K562 (cell line): ENCODE results near the gene IGSF3. TPM values are rescaled to one million over a fixed set of nuclear protein-coding genes. Genes with fewer than 3 reads are reported as not detected.

Experiments used
- ATAC-seq: fragments of 200-7000 bp; cut with Tn5 transposase; 3 replicates; pipeline ENCODE4 v1.9.1; 2020; ENCODE audit warnings: moderate library complexity
- BruUV-seq: library from RNA; stranded (reverse); fragments of 400-500 nt; replicated peaks from 2 replicates; lab custom pipeline; 2021; lab: Mats Ljungman, UMichigan
- CTCF ChIA-PET: fragments of 300-600 bp; formaldehyde crosslinking; extraction: SDS; loops from one replicate; lab custom pipeline; 2021; ENCODE audit warnings: low intra/inter-chr PET ratio; lab: Yijun Ruan, JAX
- POLR2A ChIA-PET: fragments of 300-600, 350-650 bp; sonication (Branson Sonifier 250); formaldehyde crosslinking; extraction: SDS; loops from one replicate; lab custom pipeline; 2021; ENCODE audit warnings: antibody characterized with exemption, inconsistent platforms; lab: Yijun Ruan, JAX
- DNase-seq, 4 experiments: peaks; one replicate each; pipeline versions ENCODE4 v3.0.0 to v3.0.0-alpha.2; 2011 to 2018; ENCODE audit warnings: low spot score in 3 of 4, mixed read lengths in 3 of 4; ENCODE audit errors: extremely low read depth in 1 of 4
- FAIRE-seq: peaks from 2 replicates; lab custom pipeline; 2011; peaks lifted over from hg19 to GRCh38; lab: Jason Lieb, UNC
- H2AFZ ChIP-seq: 2 replicates; pipeline ENCODE4 v1.6.0; 2011; ENCODE audit warnings: low read depth, low read length, control low read depth, inconsistent platforms
- H3K27ac ChIP-seq: fragments of 200-600 bp; 3 replicates; pipeline ENCODE4 v1.8.0; 2011; ENCODE audit warnings: low read depth, mild to moderate bottlenecking, control low read depth, inconsistent platforms, low read length, moderate library complexity, mixed read lengths; ENCODE audit errors: extremely low read depth
- H3K27me3 ChIP-seq, 2 experiments: fragments of 300-600 bp in 1 of 2; 2 replicates in 1 of 2; 3 replicates in 1 of 2; pipeline versions ENCODE4 v1.6.0 to v1.8.0; 2011; ENCODE audit warnings: inconsistent platforms in 2 of 2, low read length in 2 of 2, mild to moderate bottlenecking in 1 of 2, mixed read lengths in 1 of 2, moderate library complexity in 1 of 2; ENCODE audit not compliant: control insufficient read depth in 2 of 2, insufficient read depth in 2 of 2
- H3K36me3 ChIP-seq: fragments of 300-600 bp; 3 replicates; pipeline ENCODE4 v1.8.0; 2011; ENCODE audit warnings: mild to moderate bottlenecking, low read length, inconsistent platforms; ENCODE audit not compliant: control insufficient read depth, insufficient read depth
- H3K4me1 ChIP-seq, 2 experiments: fragments of 200-600 bp in 1 of 2; replicated peaks in 1 of 2; 2 replicates in 1 of 2; 3 replicates in 1 of 2; pipeline versions ENCODE4 v1.5.1 to v1.8.0; 2011; ENCODE audit warnings: inconsistent platforms in 2 of 2, low read length in 2 of 2, mild to moderate bottlenecking in 1 of 2, mixed read lengths in 1 of 2, moderate library complexity in 1 of 2; ENCODE audit not compliant: control insufficient read depth in 2 of 2, insufficient read depth in 2 of 2
- H3K4me2 ChIP-seq: 2 replicates; pipeline ENCODE4 v1.6.1; 2011; ENCODE audit warnings: low read length, control low read depth, inconsistent platforms, mixed read lengths; ENCODE audit not compliant: insufficient read depth
- H3K4me3 ChIP-seq: fragments of 200-600 bp; sonication (generic), shearing (Covaris generic); 2 replicates; pipeline ENCODE4 v1.5.1; 2016; ENCODE audit warnings: control low read depth, inconsistent platforms
- H3K79me2 ChIP-seq: fragments of 200-600 bp; 3 replicates; pipeline ENCODE4 v1.8.0; 2011; ENCODE audit warnings: low read length, inconsistent platforms; ENCODE audit not compliant: control insufficient read depth, insufficient read depth
- H3K9ac ChIP-seq, 2 experiments: 2 replicates each; pipeline versions ENCODE4 v1.6.0 to v1.6.1; 2011; ENCODE audit warnings: low read depth in 2 of 2, low read length in 2 of 2, control low read depth in 1 of 2, inconsistent platforms in 1 of 2, mild to moderate bottlenecking in 1 of 2, mixed read lengths in 1 of 2; ENCODE audit not compliant: insufficient read depth in 1 of 2
- H3K9me1 ChIP-seq: one replicate; pipeline ENCODE4 v1.6.0; 2011; ENCODE audit warnings: inconsistent platforms, mild to moderate bottlenecking, low read length, moderate library complexity; ENCODE audit not compliant: control insufficient read depth, insufficient read depth
- H3K9me3 ChIP-seq: replicated peaks from 2 replicates; pipeline ENCODE4 v1.5.1; 2011; ENCODE audit warnings: low read depth, low read length, inconsistent platforms; ENCODE audit not compliant: control insufficient read depth, insufficient read depth
- H4K20me1 ChIP-seq: replicated peaks from 2 replicates; pipeline ENCODE4 v1.6.1; 2011; ENCODE audit warnings: low read length, inconsistent platforms, mixed read lengths; ENCODE audit not compliant: control insufficient read depth, insufficient read depth
- ARID1B ChIP-seq: fragments of 450-650 bp; IDR thresholded peaks from 2 replicates; pipeline ENCODE4 v1.6.1; 2016; ENCODE audit warnings: antibody characterized with exemption, mild to moderate bottlenecking, inconsistent platforms
- CBFA2T3 ChIP-seq: fragments of 450-650 bp; IDR thresholded peaks from 2 replicates; pipeline ENCODE4 v1.6.1; 2017
- CCAR2 ChIP-seq: fragments of 200-400 bp; formaldehyde crosslinking; IDR thresholded peaks from 2 replicates; pipeline ENCODE4 v1.6.1; 2017; ENCODE audit warnings: mild to moderate bottlenecking, low read depth, low read length
- DMBX1 ChIP-seq: fragments of 250-450 bp; sonication (Bioruptor Pico); IDR thresholded peaks from 2 replicates; pipeline ENCODE4 v1.8.0; 2022; ENCODE audit warnings: inconsistent platforms, mild to moderate bottlenecking, moderate library complexity, borderline replicate concordance
- ESRRB ChIP-seq: fragments of 250-450 bp; sonication (Bioruptor Pico); IDR thresholded peaks from 2 replicates; pipeline ENCODE4 v1.5.0; 2020; ENCODE audit warnings: mild to moderate bottlenecking, moderate library complexity, borderline replicate concordance
- HSF4 ChIP-seq: fragments of 250-450 bp; sonication (Bioruptor Pico); IDR thresholded peaks from 2 replicates; pipeline ENCODE4 v2.1.2; 2022; ENCODE audit warnings: mild to moderate bottlenecking, moderate library complexity, borderline replicate concordance
- MAZ ChIP-seq, 2 experiments: fragments of 450-650 bp in 1 of 2; sonication (generic) in 1 of 2; formaldehyde crosslinking; IDR thresholded peaks in 1 of 2; conservative IDR thresholded peaks in 1 of 2; 2 replicates each; pipeline versions ENCODE4 v1.4.0 to v1.5.0; 2020; ENCODE audit warnings: mild to moderate bottlenecking in 1 of 2, missing genetic modification reagents in 1 of 2
- MCM3 ChIP-seq: fragments of 450-650 bp; IDR thresholded peaks from 2 replicates; pipeline ENCODE4 v1.6.1; 2016
- NRF1 ChIP-seq, 2 experiments: fragments of 450-650 bp; IDR thresholded peaks in 1 of 2; conservative IDR thresholded peaks in 1 of 2; 2 replicates each; pipeline ENCODE4 v1.6.1; 2014; ENCODE audit warnings: mild to moderate bottlenecking in 2 of 2
- TAF7 ChIP-seq: fragments of 450-650 bp; IDR thresholded peaks from 2 replicates; pipeline ENCODE4 v1.6.1; 2016; ENCODE audit warnings: missing genetic modification characterization, missing compliant biosample characterization
- TCFL5 ChIP-seq: fragments of 250-450 bp; sonication (Bioruptor Pico); conservative IDR thresholded peaks from 2 replicates; pipeline ENCODE4 v1.6.1; 2021; ENCODE audit warnings: mild to moderate bottlenecking, moderate library complexity, matching md5 sums
- TEAD1 ChIP-seq, 2 experiments: fragments of 450-650 bp in 1 of 2; sonication (generic) in 1 of 2; formaldehyde crosslinking; IDR thresholded peaks; 2 replicates each; pipeline versions ENCODE4 v1.4.0 to v1.8.0; 2020 to 2022; ENCODE audit warnings: mild to moderate bottlenecking in 2 of 2, missing genetic modification reagents in 1 of 2
- ZNF133 ChIP-seq: fragments of 250-450 bp; sonication (Bioruptor Pico); IDR thresholded peaks from 2 replicates; pipeline ENCODE4 v1.4.0; 2020; ENCODE audit warnings: mild to moderate bottlenecking
- ZNF263 ChIP-seq: sonication (generic); formaldehyde crosslinking; IDR thresholded peaks from 2 replicates; pipeline ENCODE4 v1.8.0; 2022; ENCODE audit warnings: mild to moderate bottlenecking, missing genetic modification reagents, borderline replicate concordance
- ZNF584 ChIP-seq: fragments of 200-800 bp; sonication (Bioruptor generic); IDR thresholded peaks from 2 replicates; pipeline ENCODE4 v1.6.1; 2016; ENCODE audit warnings: low read depth, mild to moderate bottlenecking, missing genetic modification characterization, missing compliant biosample characterization
- WGBS: fragments of 100-300 bp; shearing (Covaris generic); methylation state at CpG from one replicate; pipeline ENCODE4 v1.1.6; 2016; ENCODE audit warnings: low coverage, mixed read lengths; ENCODE audit not compliant: insufficient coverage; ENCODE audit errors: missing lambda C conversion rate; 5-methylcytosine and 5-hydroxymethylcytosine counted together
- in situ Hi-C: fragments of 300-500 bp; cut with MboI; formaldehyde crosslinking; loops from 4 replicates; pipeline ENCODE4 v1.15.0; 2018; ENCODE audit warnings: inconsistent platforms, mixed read lengths
- intact Hi-C: fragments of 100-400 bp; cut with micrococcal nuclease; formaldehyde crosslinking; loops from 2 replicates; pipeline ENCODE4 v1.14.2; 2022
- polyA plus RNA-seq, 8 experiments: library from polyadenylated mRNA; depleted of rRNA in 4 of 8; stranded (reverse) in 5 of 8; unstranded in 3 of 8; fragments of >200 nt; fragmentation: Nextera tagmentation in 2 of 8; fragmentation: Illumina TruSeq in 1 of 8; extraction: Ambion mirVana in 2 of 8; extraction: Trizol in 1 of 8; gene quantifications; 2 replicates each; pipeline versions ENCODE4 v1.2.1 to v1.2.3, GENCODE V29; 2011 to 2014; ENCODE audit warnings: inconsistent platforms in 1 of 8, missing spikeins in 1 of 8
- total RNA-seq, 7 experiments: library from RNA; depleted of rRNA in 6 of 7; stranded (reverse); fragments of >200 nt in 6 of 7; fragmentation: Illumina TruSeq in 2 of 7; extraction: Trizol in 2 of 7; gene quantifications; 2 replicates each; pipeline versions ENCODE4 v1.2.1 to v1.2.3, GENCODE V29; 2011 to 2021; ENCODE audit warnings: low replicate concordance in 1 of 7
- TF ChIP-seq, protein P1 (sequence below), 2 experiments: IDR thresholded peaks; 2 replicates each; pipeline ENCODE4 v1.6.1; 2012; ENCODE audit warnings: improper control_type of control experiment in 2 of 2, low read depth in 2 of 2, low read length in 2 of 2, borderline replicate concordance in 1 of 2
- TF ChIP-seq, protein P2 (sequence below): fragments of 250-450 bp; sonication (Bioruptor Pico); IDR thresholded peaks from 2 replicates; pipeline ENCODE4 v1.4.0; 2020

Gene IGSF3
- total and polyA plus RNA-seq, 9 of the 15 experiments (the other 6 are each of a cell fraction or from before 2014, with no cell fraction given), result 1.1 to 15.0 (median 8.3) TPM

DNA sequence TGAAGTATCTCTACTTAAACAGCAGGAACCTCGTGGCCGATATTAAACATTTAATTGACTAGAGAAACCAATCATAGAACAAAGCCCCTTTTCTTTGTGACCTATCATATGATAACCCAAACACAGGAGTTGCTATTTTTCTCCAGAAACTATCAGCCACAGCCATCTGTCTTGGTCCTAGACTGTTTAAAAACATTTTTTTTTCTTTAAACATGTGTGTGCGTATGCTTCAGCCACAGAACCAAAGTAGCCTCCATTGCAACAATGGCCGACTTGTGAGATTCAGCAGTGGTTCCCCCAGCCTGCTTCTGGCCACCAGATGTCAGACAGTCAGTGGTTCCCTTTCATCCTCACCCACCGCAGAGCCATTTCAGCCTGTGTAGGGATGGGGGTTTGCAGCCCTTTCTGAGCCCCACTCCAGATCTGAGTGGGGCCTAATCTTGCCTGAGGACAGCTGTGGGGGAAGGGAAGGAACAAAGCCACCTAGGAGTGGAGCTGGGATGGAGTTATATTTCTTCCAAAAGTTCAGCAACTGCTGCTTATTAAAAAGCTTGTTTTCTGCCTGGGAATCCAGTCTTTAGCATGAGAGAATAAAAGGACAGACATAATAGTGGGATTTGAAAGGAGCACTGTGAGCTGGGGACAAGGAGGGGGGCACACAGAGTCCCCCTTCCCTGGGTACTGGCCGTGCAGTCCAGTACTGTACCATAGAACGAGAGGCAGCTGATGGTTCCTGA, 11.7 kb upstream of the IGSF3 start:
- intact Hi-C loops (no loop called here), in situ Hi-C loops (no loop called here)
- Histone ChIP-seq H3K9me3 (no peaks in the 10 kb centered on the region), H3K4me1 (peaks cover 43 to 52% of the 10 kb centered on the region in 2 experiments), H3K9ac (peak overlapping the region; percentile 11 to 63; a peak in 3 of 4 replicates), H3K27me3 (no peaks in the 10 kb centered on the region), H4K20me1 (no peaks in the 10 kb centered on the region), H3K79me2 (no peaks in the 10 kb centered on the region), H3K9me1 (no peaks in the 10 kb centered on the region), H3K4me2 (peak overlapping the region; percentile 75), H3K4me3 (no peak overlapping the region; the same call in 1 of the 2 replicates), H3K36me3 (no peaks in the 10 kb centered on the region), H3K27ac (peak overlapping the region; percentile 84), H2AFZ (peak overlapping the region; percentile 97)
- BruUV-seq, result no TSS peak
- ChIA-PET CTCF (interaction anchor here (0.6 kb wide), 1 partner anchor 78 kb away, joined by 3 read pairs; no protein-coding TSS in a partner anchor), POLR2A (interaction anchor here (1.3 to 1.8 kb wide), 4 partner anchors 9 to 381 kb away, joined by 3 to 8 read pairs (median 4); partner anchors contain the start of gene TTF2)
- ATAC-seq (peak; percentile 79), DNase-seq (peak; percentile 44 to 81 (median 62)), FAIRE-seq (peak; percentile 42)
- 4% methylated on average over 7 of the region's 7 CpGs for WGBS
- peak; percentile 50 for TF ChIP-seq CBFA2T3
- TF ChIP-seq TCFL5 (CRISPR knock-in tag), result peak; percentile 9; the same call in 1 of the 2 replicates
- TF ChIP-seq CCAR2, result no peak
- peak; percentile 68 for TF ChIP-seq ZNF263 (CRISPR knock-in tag)
- TF ChIP-seq, protein P1, sequence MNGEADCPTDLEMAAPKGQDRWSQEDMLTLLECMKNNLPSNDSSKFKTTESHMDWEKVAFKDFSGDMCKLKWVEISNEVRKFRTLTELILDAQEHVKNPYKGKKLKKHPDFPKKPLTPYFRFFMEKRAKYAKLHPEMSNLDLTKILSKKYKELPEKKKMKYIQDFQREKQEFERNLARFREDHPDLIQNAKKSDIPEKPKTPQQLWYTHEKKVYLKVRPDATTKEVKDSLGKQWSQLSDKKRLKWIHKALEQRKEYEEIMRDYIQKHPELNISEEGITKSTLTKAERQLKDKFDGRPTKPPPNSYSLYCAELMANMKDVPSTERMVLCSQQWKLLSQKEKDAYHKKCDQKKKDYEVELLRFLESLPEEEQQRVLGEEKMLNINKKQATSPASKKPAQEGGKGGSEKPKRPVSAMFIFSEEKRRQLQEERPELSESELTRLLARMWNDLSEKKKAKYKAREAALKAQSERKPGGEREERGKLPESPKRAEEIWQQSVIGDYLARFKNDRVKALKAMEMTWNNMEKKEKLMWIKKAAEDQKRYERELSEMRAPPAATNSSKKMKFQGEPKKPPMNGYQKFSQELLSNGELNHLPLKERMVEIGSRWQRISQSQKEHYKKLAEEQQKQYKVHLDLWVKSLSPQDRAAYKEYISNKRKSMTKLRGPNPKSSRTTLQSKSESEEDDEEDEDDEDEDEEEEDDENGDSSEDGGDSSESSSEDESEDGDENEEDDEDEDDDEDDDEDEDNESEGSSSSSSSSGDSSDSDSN (IDR thresholded peaks at IDR 0.05; ENCODE audit: borderline replicate concordance in 1 of 2, low read depth in 2 of 2, low read length in 2 of 2), result peak in 1 of 2 experiments; percentile 58; a peak in 1 of 4 replicates
- TF ChIP-seq, protein P2, sequence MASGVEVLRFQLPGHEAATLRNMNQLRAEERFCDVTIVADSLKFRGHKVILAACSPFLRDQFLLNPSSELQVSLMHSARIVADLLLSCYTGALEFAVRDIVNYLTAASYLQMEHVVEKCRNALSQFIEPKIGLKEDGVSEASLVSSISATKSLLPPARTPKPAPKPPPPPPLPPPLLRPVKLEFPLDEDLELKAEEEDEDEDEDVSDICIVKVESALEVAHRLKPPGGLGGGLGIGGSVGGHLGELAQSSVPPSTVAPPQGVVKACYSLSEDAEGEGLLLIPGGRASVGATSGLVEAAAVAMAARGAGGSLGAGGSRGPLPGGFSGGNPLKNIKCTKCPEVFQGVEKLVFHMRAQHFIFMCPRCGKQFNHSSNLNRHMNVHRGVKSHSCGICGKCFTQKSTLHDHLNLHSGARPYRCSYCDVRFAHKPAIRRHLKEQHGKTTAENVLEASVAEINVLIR (CRISPR knock-in tag), result peak; percentile 57
- TF ChIP-seq NRF1 (conservative IDR thresholded peaks at IDR 0.05 in 1 of 2, IDR thresholded peaks at IDR 0.05 in 1 of 2), result 0 out of 4 replicates have a peak, but pooled peaks of 1 of the 2 experiments have one; percentile 4
- no peak for TF ChIP-seq MCM3
- peak; percentile 93 for TF ChIP-seq HSF4
- TF ChIP-seq MAZ (CRISPR knock-in tag; conservative IDR thresholded peaks at IDR 0.05 in 1 of 2, IDR thresholded peaks at IDR 0.05 in 1 of 2), result peak in 1 of 2 experiments; percentile 63; a peak in 3 of 4 replicates
- no peak for TF ChIP-seq ARID1B
- TF ChIP-seq ZNF133 (CRISPR knock-in tag), result 0 out of 2 replicates have a peak, but pooled peaks have one; percentile 69
- peak; percentile 93 for TF ChIP-seq ZNF584 (CRISPR knock-in tag)
- no peak for TF ChIP-seq ESRRB (CRISPR knock-in tag)
- TF ChIP-seq TEAD1 (CRISPR knock-in tag; IDR thresholded peaks at IDR 0.05), result peak in 1 of 2 experiments; percentile 77; a peak in 2 of 4 replicates
- TF ChIP-seq DMBX1 (CRISPR knock-in tag), result peak; percentile 95
- TF ChIP-seq TAF7 (tag), result peak; percentile 34; the same call in 1 of the 2 replicates
